Stimulated activated CD8-positive, alpha-beta memory T cell treated with anti-CD3 and anti-CD28 coated beads, Interleukin-4, amount 100 ng/mL, for 24 hours (primary cell): ENCODE results near the gene HOXA11.

Source experiments
- DNase-seq: peaks from one replicate; pipeline ENCODE4 v3.0.0-alpha.2; 2020; ENCODE audit warnings: low read depth

HOXA11 gene

GRCh38 chr7:27133409-27134231 lies 51.4 kb downstream of the HOXA11 start:
- DNase-seq: no peak

GRCh38 chr7:27132978-27133377 lies 52.1 kb downstream of the HOXA11 start:
- no peak for DNase-seq

GRCh38 chr7:27132214-27132613 lies 52.8 kb downstream of the HOXA11 start:
- no peak for DNase-seq

- DNase-seq: no peak
Measured at GRCh38 chr7:27131390-27131819, 53.6 kb downstream of the HOXA11 start.
